Measurements from ENCODE around the gene MT4.
A peak's percentile ranks its signal among the peaks of the same experiment; 100 is the strongest.
"Not testable (repeated sequence)": the region's sequence is repeated elsewhere in the genome, so short reads cannot be mapped to it uniquely, and the experiment has no call there.

The MT4 gene

GRCh38 chr16:56559109-56559508 lies 5.8 kb upstream of the MT4 start:
- DNase-seq = no peak

GRCh38 chr16:56560447-56560846 lies 4.4 kb upstream of the MT4 start:
- DNase-seq = no peak

- no peak for DNase-seq
Measured at GRCh38 chr16:56561126-56561525, 3.7 kb upstream of the MT4 start.

GRCh38 chr16:56569971-56570370 lies 5.1 kb downstream of the MT4 start:
- no peak for DNase-seq

GRCh38 chr16:56571525-56571924 lies 6.7 kb downstream of the MT4 start:
- DNase-seq = no peak

GRCh38 chr16:56574625-56575024 lies 9.8 kb downstream of the MT4 start:
- no peak for DNase-seq

- DNase-seq = peak; percentile 9
Measured at GRCh38 chr16:56576585-56577299, 11.9 kb downstream of the MT4 start.

GRCh38 chr16:56577300-56577625 lies 12.4 kb downstream of the MT4 start:
- no peak for DNase-seq

GRCh38 chr16:56580391-56581048 lies 15.6 kb downstream of the MT4 start:
- DNase-seq = no peak

- DNase-seq = not testable (repeated sequence)
Measured at GRCh38 chr16:56582911-56583310, 18.0 kb downstream of the MT4 start.

GRCh38 chr16:56583351-56584168 lies 18.7 kb downstream of the MT4 start:
- no peak for DNase-seq

GRCh38 chr16:56584276-56584675 lies 19.4 kb downstream of the MT4 start:
- DNase-seq = no peak

- no peak for DNase-seq
Measured at GRCh38 chr16:56588781-56589140, 23.9 kb downstream of the MT4 start.

- no peak for DNase-seq
Measured at GRCh38 chr16:56589141-56590039, 24.5 kb downstream of the MT4 start, which contains the start of gene MT3. MT3 (plus strand) TSS chr16:56589528; CDS start chr16:56589591, 63 bp downstream.

- no peak for DNase-seq
Measured at GRCh38 chr16:56591377-56592060, 26.6 kb downstream of the MT4 start.

- no peak for DNase-seq
Measured at GRCh38 chr16:56593573-56594291, 28.9 kb downstream of the MT4 start.

GRCh38 chr16:56594292-56594619 lies 29.4 kb downstream of the MT4 start:
- no peak for DNase-seq

- DNase-seq = peak; percentile 50
Measured at GRCh38 chr16:56600398-56600999, 35.6 kb downstream of the MT4 start.

GRCh38 chr16:56601325-56601724 lies 36.5 kb downstream of the MT4 start:
- no peak for DNase-seq

GRCh38 chr16:56603589-56603988 lies 38.7 kb downstream of the MT4 start:
- no peak for DNase-seq

- no peak for DNase-seq
Measured at GRCh38 chr16:56604966-56605365, 40.1 kb downstream of the MT4 start.
